Retinal pigment epithelial cell (primary cell): Measurements from ENCODE around the gene PACSIN2.
A peak's percentile ranks its signal among the peaks of the same experiment; 100 is the strongest.

Experiments used
- DNase-seq: peaks from one replicate; pipeline ENCODE4 v3.0.0-alpha.2; 2010; ENCODE audit warnings: low read depth
- H3K4me3 ChIP-seq: 2 replicates; pipeline ENCODE4 v1.5.1; 2011; ENCODE audit warnings: mild to moderate bottlenecking, low read length, control low read depth, moderate library complexity
- CTCF ChIP-seq: conservative IDR thresholded peaks from 2 replicates; pipeline ENCODE4 v1.5.1; 2011; ENCODE audit warnings: low read depth, low read length, control low read depth, inconsistent platforms

PACSIN2 gene

GRCh38 chr22:42905217-42905616, 109.7 kb downstream of the PACSIN2 start:
- H3K4me3 ChIP-seq = no peak overlapping the region
- no peak for TF ChIP-seq CTCF
- DNase-seq = no peak

- H3K4me3 ChIP-seq = no peak overlapping the region
- no peak for TF ChIP-seq CTCF
- no peak for DNase-seq
Measured at GRCh38 chr22:42904050-42904449, 110.9 kb downstream of the PACSIN2 start.

- DNase-seq = no peak
- no peak overlapping the region for H3K4me3 ChIP-seq
- TF ChIP-seq CTCF = no peak
Measured at GRCh38 chr22:42902875-42903510, 112.0 kb downstream of the PACSIN2 start.

GRCh38 chr22:42901790-42902508, 113.0 kb downstream of the PACSIN2 start:
- DNase-seq = no peak
- H3K4me3 ChIP-seq = no peak overlapping the region
- TF ChIP-seq CTCF = peak; percentile 38

GRCh38 chr22:42897960-42898359, 117.0 kb downstream of the PACSIN2 start:
- TF ChIP-seq CTCF = no peak
- DNase-seq = no peak
- no peak overlapping the region for H3K4me3 ChIP-seq

GRCh38 chr22:42895541-42895981, 119.4 kb downstream of the PACSIN2 start:
- DNase-seq = no peak
- no peak for TF ChIP-seq CTCF
- no peak overlapping the region for H3K4me3 ChIP-seq

- DNase-seq = no peak
- no peak for TF ChIP-seq CTCF
- H3K4me3 ChIP-seq = no peak overlapping the region
Measured at GRCh38 chr22:42895087-42895486, 119.9 kb downstream of the PACSIN2 start.
